GM12801 (cell line): ENCODE measurements around the gene ENAH.

Experiments
- CTCF ChIP-seq: IDR thresholded peaks from one replicate; pipeline ENCODE4 v1.5.1; 2011; ENCODE audit warnings: control low read depth; ENCODE audit not compliant: insufficient read length; ENCODE audit errors: extremely low read depth

The ENAH gene

GRCh38 chr1:225631021-225631663 is 21.8 kb downstream of the ENAH start:
- TF ChIP-seq CTCF, result no peak

- no peak for TF ChIP-seq CTCF
These were observed 23.4 kb downstream of the ENAH start for GRCh38 chr1:225629483-225629882.

- no peak for TF ChIP-seq CTCF
These were observed 25.5 kb downstream of the ENAH start for GRCh38 chr1:225627304-225627947.

GRCh38 chr1:225626698-225627097 is 26.2 kb downstream of the ENAH start:
- TF ChIP-seq CTCF, result no peak

GRCh38 chr1:225617956-225618355 is 35.0 kb downstream of the ENAH start:
- TF ChIP-seq CTCF, result no peak

GRCh38 chr1:225617479-225617878 is 35.4 kb downstream of the ENAH start:
- TF ChIP-seq CTCF, result no peak

GRCh38 chr1:225613006-225613405 is 39.9 kb downstream of the ENAH start:
- no peak for TF ChIP-seq CTCF
